HG03159 (cell line): ENCODE measurements around the gene SIK3.
"Not testable (repeated sequence)": the region's sequence is repeated elsewhere in the genome, so short reads cannot be mapped to it uniquely, and the experiment has no call there.

Experiments
- ATAC-seq: cut with Tn5 transposase; IDR thresholded peaks from one replicate; pipeline ENCODE4 v1.9.1; 2021; ENCODE audit warnings: mild to moderate bottlenecking, moderate library complexity; ENCODE audit not compliant: unreplicated experiment

Gene SIK3

DNA sequence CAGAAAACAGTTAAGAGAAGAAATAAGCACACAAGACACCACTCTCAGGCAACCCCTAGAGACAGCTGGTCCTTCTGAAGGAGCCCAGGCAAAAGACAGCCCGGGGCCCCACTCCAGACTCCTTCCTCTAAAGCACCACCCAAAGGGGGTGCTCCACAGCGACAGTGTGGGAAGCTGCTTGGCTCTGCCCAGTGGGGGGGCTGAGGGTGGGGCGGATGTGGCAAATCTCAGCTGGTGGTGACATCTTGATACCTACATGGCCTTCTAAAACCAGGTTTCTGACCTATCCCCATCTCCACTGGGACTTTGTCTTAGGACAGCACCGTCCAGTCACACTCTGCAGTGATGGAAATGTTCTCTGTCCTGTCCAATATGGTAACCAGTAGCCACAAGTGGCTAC is 250.6 kb downstream of the SIK3 start:
- ATAC-seq = no peak

DNA sequence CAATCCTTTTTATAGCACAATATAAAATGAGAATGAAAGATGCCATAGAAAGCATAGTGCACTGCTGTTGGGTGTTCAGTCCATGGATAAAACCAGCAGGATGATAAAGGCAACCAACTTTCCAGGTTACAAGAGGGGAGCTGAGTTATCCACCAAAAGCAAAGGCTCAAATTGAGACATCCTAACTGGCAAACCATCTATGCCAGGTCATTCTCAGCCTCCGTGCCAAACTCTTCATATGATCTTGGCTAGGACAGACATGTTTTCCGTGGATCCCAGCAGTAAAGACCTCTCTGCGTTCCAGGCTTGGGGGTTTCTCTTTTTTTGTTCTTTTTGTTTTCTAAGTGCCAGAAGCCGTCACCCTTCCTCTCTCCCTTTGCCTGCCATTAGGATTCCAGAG is 253.5 kb downstream of the SIK3 start:
- no peak for ATAC-seq

DNA sequence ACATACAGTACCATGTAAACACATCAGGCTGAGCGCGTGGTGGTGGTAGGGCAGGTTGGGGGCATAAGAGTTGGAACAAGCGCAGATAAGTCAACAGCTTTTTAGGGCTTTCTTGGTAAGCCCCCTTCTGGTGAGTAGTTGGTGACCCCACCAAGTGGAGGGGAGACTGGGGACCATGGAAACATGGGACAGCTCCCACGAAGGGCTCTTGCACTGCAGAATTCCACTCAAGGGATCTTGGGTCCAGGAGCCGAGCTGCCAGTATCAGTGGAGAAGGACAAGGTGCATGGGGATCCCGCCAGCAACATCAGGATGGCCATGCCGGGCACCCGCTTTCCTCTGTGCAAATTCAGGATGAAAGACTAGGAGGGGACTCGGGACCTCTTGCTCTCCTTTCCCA is 254.6 kb downstream of the SIK3 start:
- ATAC-seq = no peak

DNA sequence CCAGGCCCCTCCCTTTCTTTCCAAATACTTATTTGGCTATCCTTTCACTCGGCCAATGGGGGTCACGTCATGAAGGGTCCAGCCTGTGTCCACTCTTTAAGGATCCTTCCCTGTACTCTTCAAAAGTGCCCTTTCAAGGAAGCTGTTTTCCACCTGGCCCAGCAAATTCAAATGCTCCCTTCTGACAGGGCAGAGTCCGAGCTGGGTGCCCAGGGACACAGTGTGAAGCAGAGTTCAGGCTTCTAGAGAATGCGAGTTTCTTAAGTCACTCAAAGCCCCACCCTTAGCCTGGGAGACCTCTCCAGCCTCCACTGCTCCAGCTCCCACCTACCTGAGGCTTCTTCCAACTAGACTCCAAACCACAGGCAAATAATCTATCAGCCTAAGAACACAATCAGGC is 255.3 kb downstream of the SIK3 start:
- no peak for ATAC-seq

DNA sequence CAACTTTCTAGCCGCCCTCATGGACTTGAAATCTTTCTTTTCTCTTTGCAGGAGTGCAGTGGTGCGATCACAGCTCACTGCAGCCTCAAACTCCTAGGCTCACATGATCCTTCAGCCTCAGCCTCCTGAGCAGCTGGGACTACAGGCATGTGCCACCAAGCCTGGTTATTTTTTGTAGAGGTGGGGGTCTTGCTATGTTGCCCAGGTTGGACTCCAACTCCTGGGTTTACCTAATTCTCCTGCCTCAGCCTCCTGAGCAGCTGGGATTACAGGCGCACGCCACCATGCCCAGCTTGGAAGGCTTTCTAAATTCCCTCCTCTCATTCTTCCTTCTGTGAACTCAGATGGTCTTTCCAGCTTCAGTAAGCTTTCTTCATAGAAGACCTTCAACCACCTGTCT is 256.1 kb downstream of the SIK3 start:
- no peak for ATAC-seq

DNA sequence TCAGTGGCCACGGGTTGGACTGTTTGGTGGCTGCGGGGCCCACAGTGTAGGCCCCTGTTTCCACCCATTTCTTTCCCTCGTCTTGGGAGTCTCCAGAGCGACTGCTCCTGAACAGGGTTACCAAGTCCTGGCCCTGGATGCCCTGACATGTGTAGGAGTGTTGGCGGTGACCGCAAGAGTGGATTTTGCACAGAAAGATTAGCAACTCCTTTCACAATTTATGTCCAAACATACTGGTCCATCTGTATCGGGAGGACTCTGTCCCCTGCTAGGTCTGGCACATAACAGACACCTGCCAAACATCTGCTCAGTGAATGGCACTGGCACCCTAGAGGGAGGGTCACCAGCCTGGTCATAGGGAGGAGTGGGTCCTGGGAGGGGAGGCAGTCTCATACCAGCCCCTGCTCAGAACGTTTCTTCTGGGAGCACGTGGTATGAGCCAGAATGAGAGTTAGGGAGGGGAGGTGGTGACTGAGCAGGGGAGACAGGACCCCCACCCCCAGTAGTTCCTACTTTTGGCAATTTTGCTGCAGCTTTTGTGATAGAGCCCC is 257.4 kb downstream of the SIK3 start:
- no peak for ATAC-seq

DNA sequence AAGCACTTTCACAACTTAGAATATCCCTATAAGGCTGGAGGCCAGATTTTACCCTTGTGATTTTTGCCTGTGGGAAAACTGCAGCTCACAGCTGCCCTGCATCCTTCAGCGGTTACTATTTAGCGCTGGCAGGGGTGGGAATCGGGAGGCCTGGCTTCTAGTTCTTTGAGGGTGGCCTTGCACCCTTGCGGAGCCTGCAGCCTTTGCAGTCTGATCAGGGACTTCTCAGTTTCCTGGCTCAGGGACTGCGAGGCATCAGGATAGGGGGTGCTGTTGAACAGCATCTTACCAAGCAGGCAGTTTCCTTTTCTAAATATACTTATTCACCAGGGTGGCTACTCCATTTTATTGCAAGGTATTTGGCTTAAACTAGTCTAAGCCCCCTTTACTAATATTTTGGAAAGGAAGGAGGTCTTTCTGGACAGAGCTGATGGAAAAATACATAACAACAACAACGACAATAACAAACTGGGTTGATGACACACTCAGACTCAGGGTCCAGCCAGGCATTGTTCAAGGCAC is 257.9 kb downstream of the SIK3 start:
- ATAC-seq = no peak

DNA sequence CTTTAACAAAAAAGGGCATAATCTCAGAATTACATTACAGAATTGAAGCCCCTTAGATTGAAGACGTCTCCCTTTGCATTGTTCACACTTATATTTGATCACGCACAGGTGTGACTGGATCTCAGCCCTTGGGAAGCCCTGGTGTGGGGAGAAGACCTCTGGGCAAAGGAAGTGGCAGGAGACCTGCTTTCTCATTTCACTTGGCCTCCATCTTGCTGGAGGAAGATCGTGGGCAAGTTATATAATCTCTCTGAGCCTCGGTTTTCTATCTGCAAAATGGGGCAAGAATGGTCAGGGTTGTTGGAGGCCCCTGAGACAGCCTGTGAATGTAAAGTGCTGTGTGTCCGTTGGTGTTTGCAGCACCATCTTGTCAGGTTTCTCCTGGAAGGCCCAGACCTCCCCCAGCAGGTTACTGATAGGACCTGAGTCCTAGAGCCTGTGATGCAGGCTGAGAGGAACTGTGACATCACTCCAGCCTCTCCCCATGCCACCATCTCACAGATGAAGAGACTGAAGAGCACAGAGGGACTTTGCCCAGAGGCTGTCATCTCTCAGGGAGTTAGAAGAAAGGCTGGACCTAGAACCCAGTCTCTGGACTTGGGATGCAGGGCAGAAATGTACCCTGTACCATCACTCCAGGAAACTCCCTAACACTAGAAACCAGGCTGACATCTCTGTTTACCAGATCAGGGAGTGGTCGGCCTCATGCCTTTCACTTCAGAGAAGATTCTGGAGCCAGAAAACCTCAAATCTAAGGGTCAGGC is 259.7 kb downstream of the SIK3 start:
- no peak for ATAC-seq

DNA sequence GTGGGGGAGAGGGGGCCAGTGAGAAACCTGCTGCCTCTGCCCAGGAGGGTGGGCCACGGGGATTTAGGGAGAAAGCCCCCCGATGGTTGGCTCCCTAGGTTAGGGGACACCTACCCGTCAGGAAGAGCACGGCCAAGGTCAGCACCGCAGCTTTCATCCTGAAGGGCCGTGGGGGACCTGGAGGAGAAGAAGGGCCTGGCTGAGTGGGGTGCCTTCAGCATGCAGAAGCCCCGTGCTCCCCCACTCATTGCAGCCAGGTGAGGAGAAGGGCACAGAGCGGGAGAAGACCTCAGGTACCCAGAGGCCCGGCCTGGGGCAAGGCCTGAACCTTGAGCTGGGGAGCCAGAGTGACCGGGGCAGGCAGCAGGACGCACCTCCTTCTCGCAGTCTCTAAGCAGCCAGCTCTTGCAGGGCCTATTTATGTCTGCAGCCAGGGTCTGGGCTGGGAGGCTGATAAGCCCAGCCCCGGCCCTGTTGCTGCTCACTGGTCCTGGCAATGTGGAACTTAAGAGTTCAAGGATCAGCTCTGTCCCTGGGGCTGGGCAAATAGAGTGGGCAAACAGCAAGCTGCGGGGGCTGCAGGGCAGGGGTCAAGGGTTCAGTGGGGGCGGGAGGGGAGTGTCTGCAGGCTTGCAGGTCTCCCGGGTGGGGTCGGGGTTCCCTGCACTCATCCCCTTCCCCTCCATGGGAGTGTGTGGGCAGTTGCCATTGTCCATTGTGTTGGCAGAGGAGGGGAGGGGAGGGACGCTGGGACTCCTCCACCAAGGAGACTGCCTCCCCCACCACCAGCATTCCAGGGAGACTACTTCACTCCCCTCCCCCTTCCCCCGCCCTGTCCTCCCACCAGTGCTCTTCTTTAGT is 260.8 kb downstream of the SIK3 start, which contains the start of gene APOA1:
Gene APOA1, minus strand, starts transcription at position 392 of the 861 bp plus-strand sequence. Its CDS starts 235 bp downstream, at position 157.
- no peak for ATAC-seq

DNA sequence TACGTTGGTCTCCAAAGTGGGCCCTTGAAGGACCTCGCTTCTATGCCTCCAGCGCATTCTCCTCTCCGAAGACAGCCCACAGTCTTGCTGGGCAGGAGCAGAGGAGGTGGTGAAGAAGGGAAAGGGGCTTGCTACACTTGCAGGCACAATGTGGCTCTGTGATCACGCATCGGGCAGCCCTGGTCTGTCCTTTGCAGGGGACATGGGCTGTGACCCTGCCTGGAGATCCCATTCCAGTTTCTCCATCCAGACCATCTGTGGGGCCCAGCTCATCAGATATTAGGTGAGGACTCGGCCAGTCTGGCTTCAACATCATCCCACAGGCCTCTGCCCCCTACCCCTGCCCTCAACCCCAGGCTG is 261.6 kb downstream of the SIK3 start:
- no peak for ATAC-seq

DNA sequence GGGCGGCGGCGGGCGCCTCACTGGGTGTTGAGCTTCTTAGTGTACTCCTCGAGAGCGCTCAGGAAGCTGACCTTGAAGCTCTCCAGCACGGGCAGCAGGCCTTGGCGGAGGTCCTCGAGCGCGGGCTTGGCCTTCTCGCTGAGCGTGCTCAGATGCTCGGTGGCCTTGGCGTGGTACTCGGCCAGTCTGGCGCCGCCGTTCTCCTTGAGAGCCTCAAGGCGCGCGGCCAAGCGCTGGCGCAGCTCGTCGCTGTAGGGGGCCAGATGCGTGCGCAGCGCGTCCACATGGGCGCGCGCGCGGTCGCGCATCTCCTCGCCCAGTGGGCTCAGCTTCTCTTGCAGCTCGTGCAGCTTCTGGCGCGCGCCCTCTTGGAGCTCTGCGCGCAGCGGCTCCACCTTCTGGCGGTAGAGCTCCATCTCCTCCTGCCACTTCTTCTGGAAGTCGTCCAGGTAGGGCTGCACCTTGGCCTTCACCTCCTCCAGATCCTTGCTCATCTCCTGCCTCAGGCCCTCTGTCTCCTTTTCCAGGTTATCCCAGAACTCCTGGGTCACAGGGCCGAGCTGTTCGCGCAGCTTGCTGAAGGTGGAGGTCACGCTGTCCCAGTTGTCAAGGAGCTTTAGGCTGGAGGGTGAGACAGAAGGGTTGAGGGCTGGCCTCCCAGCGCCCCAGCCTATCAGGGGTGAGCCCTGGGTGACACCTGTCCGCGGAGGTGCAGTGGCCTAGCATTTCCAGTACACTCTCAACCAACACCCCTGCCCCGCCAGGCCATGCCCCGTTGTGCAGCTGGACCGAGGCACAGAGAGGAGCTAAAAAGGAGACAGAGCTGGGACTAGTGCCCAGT is 262.2 kb downstream of the SIK3 start:
- ATAC-seq = peak; percentile 77

DNA sequence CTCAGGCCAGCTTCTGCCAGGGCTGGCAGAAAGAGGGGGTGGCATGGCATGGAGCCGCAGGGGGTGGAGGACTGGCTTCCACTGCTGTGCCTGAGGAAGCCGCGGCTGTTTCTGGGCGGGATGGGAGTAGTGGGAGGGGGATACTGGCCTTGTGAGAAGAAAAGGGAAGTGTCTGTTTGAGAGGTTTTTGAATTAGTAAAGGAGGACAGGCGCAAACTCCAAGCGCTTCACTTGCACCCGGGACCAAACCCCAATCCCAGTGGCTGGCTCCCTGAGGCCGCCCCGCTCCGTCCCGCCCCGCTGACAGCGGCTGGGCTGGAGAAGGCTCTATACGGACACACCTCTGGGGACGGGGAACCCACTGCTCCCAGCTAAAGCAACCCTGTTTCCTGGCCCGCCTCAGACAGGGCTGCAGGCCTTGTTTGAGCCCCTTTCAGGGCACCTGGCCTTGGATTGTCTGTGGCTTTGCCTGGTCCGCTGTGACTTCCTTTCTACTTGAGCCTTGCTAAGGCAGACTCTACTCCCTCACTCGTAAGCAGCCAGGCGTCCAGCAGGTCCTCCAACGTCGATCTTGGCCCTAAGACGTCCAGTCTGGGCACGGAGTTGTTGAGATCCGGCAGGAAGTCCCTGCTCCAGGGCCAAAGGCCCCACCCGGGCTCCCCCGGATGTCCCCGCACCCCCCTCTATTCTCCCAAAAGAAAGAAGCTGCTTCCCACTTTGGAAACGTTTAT is 263.0 kb downstream of the SIK3 start:
- ATAC-seq = peak; percentile 25

DNA sequence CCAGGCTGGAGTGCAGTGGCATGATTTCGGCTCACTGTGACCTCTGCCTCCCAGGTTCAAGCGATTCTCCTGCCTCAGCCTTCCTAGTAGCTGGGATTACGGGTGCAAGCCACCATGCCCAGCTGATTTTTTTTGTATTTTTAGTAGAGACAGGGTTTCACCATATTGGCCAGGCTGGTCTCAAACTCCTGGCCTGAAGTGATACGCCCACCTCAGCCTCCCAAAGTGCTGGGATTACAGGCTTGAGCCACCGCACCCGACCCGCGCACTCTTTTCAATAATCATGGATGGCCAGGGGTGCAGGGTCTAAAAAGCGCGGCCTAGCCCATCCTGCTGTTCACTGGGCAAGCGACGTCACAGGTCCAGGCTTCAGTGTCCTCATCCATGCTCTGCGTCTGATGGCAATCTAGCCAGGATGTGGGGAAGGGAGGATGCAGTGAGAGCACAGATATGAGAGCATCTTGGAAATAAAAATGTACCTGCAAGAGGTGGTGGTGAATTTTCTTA is 263.6 kb downstream of the SIK3 start:
- ATAC-seq = not testable (repeated sequence)

DNA sequence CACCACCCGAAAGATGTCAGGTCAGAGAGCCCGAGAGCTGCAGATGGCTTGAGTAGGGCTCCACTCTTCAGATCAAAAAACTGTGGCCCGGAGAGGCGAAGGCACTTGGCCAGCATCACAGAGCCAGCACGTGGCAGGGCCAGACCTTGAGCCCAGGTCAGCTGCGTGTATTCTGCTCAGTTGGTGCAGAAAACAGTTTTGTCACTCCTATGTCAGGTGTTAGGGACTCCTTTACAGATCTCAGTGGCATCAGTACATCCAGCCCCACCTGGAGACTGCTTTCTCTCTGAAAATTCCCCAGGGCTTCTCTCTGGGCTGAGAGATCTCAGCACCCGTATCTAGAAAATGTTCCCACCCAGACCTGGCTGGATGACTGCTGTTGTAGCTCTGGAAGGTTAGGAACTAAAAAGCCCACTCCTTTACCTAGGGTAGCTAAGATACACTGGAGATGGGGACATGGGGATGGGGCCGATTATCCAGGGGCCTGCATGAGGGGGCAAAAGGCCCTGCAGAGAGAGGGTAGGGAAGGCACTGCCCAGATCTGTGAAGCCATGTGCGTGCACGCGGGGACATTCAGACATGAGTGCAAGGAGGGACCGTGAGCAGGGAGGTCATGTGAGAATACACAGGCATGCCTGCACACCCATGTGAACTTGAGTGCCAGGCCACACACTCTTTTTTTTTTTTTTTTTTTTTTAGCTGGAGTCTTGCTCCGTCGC is 264.3 kb downstream of the SIK3 start:
- ATAC-seq = no peak

DNA sequence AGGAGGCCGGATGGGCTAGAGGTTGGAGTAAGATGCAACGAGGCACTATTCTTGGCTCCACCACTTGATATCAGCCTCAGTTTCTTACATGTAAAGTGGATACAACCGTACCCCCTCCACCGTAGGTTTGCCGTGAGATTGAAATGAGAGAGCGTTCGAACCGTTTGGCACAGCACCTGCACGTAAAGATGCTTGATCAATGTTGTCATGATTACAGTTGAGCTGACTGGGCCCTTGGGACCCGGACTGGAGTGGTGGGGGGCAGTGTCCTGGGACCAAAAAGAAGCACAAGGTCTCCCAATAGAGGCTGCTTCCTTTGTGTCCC is 264.8 kb downstream of the SIK3 start:
- no peak for ATAC-seq

DNA sequence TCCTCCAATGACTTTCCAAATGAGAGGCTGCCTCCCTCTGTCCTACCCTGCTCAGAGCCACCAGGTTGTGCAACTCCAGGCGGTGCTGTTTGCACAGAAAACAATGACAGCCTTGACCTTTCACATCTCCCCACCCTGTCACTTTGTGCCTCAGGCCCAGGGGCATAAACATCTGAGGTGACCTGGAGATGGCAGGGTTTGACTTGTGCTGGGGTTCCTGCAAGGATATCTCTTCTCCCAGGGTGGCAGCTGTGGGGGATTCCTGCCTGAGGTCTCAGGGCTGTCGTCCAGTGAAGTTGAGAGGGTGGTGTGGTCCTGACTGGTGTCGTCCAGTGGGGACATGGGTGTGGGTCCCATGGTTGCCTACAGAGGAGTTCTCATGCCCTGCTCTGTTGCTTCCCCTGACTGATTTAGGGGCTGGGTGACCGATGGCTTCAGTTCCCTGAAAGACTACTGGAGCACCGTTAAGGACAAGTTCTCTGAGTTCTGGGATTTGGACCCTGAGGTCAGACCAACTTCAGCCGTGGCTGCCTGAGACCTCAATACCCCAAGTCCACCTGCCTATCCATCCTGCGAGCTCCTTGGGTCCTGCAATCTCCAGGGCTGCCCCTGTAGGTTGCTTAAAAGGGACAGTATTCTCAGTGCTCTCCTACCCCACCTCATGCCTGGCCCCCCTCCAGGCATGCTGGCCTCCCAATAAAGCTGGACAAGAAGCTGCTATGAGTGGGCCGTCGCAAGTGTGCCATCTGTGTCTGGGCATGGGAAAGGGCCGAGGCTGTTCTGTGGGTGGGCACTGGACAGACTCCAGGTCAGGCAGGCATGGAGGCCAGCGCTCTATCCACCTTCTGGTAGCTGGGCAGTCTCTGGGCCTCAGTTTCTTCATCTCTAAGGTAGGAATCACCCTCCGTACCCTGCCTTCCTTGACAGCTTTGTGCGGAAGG is 265.6 kb downstream of the SIK3 start:
- no peak for ATAC-seq

DNA sequence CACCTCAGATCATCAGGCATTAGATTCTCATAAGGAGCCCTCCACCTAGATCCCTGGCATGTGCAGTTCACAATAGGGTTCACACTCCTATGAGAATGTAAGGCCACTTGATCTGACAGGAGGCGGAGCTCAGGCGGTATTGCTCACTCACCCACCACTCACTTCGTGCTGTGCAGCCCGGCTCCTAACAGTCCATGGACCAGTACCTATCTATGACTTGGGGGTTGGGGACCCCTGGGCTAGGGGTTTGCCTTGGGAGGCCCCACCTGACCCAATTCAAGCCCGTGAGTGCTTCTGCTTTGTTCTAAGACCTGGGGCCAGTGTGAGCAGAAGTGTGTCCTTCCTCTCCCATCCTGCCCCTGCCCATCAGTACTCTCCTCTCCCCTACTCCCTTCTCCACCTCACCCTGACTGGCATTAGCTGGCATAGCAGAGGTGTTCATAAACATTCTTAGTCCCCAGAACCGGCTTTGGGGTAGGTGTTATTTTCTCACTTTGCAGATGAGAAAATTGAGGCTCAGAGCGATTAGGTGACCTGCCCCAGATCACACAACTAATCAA is 266.4 kb downstream of the SIK3 start:
- no peak for ATAC-seq
